T-helper 2 cell (primary cell): ENCODE measurements around the gene RALGAPA2.

Experiments
- DNase-seq, 5 experiments: peaks; one replicate each; pipeline versions ENCODE4 v3.0.0 to v3.0.0-alpha.2; 2012 to 2022
- total RNA-seq, 2 donors: gene quantifications; one replicate each; lab custom pipeline; 2026; lab: John Stamatoyannopoulos, UW

RALGAPA2 gene
- total RNA-seq, result 45.5 to 64.0 reads per million in 2 donors

DNA sequence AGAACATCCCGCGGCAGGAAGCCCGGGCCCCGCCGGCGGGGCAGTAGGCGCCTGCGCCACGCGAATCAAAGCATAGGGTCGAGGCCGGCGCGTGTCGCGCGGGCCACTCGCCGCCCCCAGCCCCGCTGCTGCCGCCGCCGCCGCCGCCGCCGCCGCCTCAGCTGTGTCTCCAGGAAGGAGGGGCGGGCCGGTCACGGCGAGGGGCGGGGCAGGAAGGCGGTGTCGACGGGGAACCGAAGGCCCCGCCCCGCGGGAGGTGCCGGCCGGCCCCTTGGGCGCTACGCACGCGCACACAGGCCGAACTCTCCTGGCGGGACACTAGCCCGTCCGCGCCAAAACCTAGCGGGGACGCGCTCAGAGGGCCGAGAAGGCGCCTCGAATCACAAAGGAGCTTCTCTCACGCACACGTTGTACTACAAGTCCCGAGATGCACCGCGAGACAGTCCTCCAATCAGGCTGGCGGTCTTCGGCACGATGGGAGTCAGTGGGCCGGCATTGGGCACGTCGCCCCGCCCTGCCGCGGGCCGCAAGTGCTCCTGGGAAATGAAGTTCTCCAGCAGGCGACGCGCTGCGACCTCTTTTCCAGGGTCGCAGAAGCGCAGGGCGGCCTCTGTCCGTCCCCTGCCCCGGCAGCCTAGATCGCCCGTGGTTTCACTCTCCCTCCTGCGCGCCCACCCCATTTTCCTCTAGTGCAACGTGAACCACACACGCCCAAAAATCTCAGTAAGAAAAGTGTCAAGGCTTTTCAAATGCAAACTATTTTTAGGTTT is at the start of gene RALGAPA2:
Gene RALGAPA2 (minus strand): TSS at position 171 of the 770 bp plus-strand sequence. CDS start 164 bp downstream, at position 7.
- peak; percentile 90 to 98 (median 91) for DNase-seq

DNA sequence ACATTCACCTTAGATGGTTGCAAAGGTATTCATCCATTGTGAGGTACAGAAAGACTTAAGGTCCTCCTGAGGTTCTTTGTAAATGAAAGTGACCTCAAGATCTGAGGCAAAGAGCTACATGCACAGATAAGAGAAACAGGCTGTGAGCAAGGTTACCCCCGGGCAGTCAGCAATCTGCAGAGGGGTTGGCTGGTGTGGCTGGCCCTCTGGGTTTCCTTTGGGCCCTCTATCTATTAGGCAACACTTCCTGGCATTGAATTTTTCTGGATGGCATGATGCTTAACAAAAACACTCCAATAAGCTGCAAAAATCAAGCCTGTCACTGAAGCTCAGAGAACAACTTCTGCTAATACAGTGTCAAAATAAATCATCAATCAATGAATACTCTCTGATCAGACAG is 48.9 kb upstream of the RALGAPA2 start:
- DNase-seq, result no peak

DNA sequence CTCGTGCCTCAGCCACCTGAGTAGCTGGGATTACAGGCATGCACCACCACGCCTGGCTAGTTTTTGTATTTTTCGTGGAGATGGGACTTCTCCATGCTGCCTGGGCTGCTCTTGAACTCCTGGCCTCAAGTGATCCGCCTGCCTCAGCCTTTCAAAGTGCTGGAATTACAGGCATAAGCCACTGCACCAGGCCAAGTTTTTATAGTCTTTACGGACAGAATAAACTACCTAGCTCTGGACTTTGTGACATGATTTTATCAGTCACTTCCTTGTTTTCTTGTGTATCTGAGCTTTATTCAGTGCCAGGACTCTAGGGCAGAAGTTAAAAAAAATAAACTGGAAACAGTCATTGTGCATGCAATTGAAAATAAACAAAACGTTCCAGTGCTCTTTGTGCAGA is 46.7 kb upstream of the RALGAPA2 start:
- DNase-seq, result no peak

DNA sequence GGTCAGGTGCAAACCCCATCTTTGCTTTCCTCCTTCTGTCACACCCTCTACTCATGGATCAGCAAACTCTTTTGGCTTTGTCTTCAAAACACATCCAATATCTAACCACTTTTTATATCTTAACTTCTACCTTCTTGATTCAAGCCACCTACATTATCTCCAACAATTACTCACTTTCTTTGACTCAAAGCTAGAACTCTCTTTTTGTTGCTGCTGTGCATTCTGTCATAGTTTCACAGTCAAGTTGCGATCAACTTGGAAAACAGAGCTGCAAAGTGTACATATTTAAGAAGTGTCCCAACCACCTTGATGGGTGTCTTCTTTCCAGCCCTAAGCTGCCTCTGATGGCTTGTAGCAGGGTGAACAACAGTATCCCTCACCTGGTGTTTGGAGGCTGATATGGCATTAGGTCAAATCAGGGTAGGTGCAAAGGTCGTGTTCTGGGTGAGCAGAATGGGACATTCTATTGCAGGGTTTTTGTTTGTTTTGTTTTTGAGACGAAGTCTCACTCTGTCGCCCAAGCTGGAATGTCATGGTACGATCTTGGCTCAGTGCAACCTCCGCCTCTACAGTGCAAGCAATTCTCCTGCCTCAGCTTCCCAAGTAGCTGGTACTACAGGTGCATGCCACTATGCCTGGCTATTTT is 43.4 kb upstream of the RALGAPA2 start:
- DNase-seq, result no peak

DNA sequence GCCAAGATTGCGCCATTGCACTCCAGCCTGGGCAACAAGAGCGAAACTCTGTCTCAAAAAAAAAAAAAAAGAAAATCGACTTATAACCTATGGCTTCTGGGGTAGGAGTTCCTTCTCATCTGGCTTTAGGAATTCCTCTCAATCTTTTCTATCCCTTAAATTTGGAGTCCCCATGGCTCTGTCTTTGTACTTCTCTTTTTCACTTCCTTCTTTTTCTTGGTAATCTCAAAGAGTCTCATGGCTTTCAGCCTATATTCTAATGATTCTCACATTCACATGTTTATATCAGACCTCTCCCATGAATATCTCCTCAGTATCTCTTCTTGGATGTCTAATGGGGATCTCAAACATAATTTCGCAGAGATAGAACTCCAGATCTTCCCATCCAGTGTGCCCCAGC is 42.8 kb upstream of the RALGAPA2 start:
- DNase-seq, result no peak

DNA sequence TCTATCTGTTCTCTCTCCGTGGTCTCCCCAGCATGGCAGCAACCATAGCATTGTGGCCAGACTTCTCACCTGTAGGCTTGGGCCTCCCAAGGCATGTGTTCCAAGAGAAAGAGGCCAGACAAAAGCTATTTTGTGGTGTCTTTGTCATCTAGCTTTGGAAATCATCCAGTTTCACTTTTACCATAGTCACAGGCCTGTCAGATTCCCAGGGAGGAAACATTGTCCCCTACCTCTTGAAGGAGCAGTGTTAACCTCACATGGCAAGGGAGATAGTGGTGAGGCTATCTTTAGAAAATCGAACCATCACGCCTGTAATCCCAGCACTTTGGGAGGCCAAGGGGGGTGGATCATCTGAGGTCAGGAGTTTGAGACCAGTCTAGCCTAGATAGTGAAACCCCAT is 42.3 kb upstream of the RALGAPA2 start:
- DNase-seq, result no peak

DNA sequence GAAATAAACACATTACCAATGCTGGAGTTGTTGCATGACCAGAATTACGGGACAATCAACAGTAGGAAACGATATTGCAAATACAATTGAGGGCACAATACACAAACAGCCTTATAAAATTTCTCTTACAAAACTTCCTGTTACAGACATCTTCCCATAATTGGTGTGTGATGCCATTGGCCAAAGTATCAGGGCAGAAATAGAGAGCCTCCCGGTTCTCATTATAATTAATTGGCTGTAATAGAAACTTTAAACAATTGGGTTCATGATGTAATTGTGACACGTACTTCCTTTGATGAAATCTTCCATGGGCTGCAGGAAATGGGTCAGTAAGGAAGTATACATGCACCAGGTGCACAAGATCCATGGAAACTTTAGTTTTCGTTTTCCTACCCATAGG is 40.3 kb upstream of the RALGAPA2 start:
- no peak for DNase-seq

DNA sequence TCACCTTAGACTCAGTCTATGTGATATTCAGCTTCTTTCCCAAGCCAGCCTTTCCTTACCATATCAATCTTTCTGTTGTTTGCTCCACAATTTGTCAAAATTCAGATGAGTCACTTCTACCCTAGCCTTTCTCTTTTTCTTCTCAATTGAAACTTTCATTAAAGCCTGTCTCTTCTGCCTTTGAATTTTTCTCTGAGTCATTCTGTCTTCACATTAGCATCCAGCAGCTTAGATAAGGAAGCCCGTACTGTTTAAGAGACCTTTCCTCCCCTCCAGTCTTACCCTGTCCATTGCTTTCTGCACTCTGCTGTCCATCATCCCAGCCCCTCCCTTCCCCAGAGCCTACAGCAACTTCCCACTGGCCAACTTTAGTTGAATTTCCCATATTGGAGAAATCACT is 34.9 kb upstream of the RALGAPA2 start:
- no peak for DNase-seq

DNA sequence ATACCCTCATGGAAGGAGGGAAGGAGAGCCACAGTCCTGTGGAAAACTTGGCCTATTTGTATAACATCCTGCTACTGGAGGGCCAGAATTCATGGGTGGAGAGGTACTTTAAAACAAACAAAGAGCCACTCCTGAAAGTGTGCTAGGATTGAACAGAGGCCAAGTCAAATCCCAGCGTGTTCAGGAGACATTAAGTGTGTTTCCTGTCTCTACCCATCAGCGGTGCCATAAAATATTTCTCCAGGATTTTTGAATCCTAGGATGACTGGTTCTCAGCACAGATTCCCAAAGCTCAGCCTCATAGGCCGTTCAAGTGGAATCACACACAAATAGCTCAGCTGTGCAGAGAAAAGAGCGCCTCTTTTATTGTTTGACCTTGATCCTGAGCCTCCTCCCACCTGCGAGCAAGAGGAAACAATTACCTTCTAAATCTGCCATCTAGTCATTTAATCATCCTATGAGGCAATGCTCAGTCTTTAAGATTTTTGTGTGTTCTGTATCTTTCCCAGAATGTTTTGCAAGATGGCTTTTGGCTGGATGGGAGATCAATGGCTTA is 31.8 kb upstream of the RALGAPA2 start:
- no peak for DNase-seq

DNA sequence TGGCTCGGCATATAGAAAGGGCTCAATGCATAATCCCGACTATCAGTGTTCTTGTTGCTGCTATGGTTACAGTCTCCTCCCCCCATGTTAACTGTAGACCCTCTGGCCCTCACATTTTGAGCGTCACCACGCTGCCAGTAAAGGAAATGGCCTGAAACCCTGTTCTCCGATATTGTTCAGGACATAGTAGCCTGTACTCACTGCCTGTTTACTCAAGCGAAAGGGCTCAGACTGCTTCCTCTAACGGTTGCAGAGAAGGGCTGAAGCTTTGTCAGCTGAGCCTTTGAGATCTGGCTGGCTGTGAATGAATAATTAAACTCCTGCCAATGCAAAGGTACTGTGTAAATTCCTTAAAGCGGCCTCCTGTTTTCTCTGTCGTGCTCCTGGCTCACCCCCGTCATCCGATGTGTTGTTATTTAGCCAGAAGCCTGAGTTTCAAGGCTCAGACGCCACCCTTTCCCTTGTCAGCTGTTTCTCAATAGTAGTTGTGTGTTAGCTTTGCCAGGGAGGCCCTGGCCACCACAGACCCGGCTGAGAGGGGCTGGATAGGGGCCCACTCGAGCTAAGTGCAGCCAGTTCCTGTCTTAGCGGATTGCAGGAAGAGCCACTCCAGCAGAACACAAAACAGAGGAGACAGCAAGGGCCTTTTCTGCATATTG is 31.2 kb upstream of the RALGAPA2 start:
- no peak for DNase-seq

DNA sequence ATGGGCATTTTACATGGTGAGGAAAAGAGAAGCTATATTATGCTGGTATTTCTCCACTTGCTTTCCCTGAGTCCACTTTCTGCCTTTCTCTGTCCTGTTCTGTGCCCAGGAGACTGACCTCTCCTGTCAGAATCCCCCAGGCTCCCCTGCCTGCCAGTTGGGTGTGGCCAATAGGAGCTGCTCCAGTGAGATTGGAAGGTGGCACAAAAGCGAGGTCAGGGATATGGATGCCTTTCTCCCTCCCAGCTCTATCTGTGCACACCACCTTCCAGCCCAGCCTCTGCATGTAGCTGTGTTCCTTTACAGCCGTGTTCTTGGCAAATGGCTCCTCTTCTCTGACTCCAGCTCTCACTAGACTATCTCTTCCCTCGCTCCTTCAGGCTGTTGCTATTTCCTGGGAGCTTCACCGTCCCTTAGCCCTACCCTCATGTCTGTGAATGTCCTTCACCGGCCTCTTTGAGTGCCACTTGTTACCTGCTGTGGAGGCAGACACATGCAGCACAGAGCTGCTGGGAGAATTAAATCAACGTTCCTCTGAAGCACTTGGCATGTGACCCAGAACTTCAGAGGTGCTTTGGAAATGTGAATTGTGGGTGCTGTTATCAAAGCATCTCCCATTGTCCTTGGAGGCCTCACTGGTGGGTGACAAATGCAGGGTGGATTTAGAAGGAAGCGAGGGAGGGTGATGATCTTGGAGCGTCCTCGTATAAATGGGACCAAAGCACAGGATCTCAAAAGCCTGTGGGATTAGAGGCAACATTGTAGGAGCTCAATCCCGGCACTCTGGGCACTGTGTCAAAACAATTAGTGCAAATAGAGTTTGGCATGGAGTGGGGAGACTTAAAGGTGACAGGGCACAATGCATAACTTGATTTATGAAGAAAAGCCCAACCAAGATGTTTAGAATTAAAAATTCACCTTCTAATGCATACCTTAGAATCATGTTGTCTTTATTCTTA is 28.9 kb upstream of the RALGAPA2 start:
- no peak for DNase-seq

DNA sequence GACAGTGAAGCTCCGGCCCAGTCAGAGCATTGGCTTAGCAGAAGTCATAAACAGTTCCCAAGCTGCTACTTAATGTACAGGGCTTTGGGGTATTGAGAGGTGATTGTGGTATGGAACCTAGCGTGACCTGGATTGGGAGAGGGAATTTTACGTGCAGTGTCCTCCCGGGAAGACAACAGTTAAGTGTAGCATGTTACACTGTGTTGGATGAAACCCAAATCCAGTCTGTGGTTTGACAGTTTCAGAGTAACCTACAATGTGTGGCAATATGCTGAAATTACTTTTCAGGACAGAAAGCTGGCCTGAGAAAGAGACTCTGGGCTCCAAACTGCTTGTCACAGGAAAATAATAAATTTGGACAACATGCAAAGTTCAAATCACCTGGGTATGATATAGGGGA is 28.1 kb upstream of the RALGAPA2 start:
- DNase-seq, result no peak

DNA sequence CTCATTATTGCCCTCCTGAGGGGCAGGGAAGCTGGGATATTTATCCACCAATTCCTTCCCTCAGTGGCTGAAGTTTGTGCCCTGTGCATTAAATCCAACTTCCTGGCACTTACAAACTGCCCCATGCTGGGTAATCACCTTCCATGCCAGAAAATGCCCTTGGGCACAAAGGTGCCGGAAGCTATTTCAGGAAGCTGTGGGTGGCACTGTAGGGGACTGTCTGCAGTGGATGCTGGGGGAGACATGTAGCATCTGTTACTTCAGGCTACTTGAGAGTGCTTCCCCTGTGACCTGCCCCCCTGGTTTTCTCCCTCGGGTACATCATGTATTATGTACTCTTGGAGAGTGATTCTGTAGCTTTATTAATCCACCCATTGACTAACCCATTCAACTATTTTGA is 24.7 kb upstream of the RALGAPA2 start:
- no peak for DNase-seq

DNA sequence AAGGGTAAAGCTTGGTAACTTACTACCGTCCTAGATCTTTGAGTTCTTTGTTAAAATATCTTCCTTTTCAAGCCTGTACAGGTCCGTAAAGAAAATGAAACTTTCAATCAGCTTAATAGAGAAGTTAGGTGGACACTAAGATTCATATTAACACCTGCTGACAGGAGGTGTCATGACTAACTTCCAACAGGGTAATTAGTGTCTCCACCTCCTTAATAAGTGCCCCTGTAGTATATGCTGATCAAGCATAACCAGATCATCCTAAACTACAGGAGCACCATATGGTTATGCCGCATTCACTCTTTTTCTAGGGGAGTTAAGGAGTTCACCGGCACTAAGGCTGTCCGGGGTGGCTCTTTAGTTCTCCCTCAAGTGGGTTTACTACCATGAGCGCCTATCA is 23.9 kb upstream of the RALGAPA2 start:
- DNase-seq, result no peak

DNA sequence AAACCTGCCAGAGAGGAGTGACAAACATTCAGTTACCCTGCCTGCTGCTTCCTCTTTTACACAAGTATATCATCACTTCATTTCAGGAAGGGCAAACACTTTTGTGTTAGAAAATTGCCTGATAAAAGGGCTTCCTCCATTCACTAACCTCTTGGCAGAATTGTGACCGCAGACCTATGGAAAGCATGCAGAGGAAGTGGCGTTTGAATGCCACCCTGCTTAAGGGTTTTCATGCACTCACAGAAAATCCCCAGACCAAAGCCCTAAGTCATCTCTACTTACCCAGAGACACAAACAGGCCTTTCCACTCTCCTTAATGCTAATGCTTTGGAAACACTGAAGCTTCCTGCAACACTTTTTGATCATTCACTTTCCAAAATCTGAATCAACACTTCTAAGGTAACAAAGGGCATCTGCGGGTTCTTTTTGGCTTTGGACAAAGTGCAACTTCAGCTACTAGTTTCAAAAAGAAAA is 22.1 kb upstream of the RALGAPA2 start:
- DNase-seq, result peak in 1 of 5 experiments; percentile 42

DNA sequence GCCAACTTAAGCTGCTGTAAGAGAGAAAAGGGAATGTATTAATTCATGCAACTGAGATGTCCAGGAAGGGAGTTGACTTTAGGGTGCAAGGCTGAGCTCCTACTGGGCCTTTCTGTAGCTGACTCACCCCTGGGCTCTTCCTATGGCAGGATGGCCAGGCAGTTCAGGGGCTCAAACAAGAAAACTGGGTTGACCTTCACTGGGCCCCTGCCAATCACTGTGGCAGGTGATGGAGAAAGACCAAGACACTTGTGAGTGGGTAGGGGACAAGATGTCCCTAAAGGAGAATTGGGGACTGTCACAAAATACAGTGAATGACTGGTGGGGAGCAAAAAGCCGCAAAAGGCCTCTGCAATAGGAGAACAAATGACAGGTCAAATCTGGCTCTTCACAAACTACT is 21.5 kb upstream of the RALGAPA2 start:
- no peak for DNase-seq

DNA sequence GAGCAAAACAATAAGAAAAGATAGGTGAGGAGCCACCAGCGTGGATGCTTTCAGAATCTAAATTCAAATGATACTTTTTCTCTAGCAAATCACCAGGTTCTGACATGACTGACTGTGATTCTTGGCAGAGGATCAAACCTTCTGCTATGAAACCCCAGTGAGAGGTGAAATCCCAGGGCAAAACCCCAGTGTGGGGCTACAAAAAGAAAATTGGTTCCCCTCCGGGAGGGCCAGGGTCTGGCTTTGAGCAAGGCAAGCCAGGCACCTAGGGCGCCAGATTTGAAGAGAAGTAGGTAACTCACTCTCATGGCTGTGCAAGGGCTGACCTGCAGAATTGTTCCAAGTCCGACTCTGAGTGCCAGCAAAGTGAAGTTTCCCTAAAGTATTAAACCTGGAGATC is 20.2 kb upstream of the RALGAPA2 start:
- no peak for DNase-seq

DNA sequence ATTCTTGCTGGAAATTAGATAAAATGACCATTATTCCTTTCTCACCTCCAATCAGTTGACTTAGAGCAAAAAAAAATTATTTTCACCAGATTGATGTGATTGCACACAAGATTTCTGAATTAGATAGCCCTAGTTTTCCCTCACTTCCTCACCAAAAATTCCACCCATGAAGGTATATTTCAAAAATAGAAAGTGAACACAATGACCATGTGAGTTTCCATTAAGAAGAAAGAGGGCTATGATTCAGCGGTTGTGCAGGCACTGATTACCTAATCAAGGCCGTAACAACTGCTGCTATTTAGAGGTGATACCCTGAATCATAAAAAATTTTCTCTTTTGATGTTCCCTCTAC is 19.5 kb upstream of the RALGAPA2 start:
- DNase-seq, result no peak

DNA sequence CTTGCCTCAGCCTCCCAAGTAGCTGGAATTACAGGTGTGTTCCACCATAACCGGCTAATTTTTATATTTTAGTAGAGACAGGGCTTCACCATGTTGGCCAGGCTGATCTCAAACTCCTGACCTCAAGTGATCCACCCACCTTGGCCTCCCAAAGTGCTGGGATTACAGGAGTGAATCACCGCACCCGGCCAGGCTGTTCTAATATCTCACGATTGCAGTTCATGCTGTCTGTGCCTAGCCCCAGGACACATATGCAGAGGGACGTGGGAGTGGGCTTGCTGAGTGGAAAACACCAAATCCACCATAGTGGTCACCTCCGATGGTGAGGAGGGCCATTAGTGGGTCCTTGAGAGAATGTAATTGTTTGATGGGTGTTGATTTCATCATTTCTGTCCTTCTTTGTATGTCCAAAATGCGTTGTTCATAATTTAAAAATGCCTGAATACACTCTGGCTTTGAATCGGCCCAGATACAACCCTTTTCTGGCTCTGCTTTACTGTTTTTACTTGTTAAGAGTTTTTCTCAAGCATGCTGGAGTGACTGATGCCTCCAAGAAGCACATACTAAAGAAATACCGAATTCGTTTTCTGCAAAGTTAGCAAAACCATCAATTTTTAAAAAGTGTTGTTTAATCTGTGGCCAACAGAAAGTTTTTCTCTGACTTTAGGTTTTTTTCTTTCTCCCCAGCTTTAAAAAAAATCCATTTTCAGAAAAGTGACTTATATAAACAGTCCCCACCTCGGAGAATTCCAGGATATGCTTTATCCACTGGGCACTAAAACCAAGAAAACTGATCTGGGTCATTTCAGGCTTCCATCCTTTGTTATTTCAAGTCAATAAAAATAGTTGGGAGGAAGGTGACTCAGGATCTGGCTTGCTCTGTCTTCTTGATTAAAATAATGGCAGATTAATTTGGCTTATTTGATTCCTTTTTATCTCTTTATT is 18.8 kb upstream of the RALGAPA2 start:
- DNase-seq, result no peak

DNA sequence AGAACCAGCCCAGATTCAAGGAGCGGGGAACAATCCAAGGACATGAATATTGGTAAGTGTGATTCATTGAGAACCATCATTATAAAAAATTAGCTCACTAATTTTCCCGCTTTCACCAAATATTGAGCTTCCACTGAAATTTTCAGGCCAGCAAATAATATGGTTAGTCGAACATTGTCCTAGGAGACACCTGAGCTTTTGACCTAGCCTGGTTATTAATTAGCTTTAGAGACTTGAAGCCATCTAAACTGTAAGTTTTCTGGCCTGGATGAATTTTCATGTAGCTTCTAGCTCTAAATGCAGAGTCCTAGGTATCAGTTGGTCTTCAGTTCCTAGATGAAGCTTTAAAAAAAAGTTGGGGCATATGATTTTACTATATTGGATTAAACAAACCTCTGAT is 17.1 kb upstream of the RALGAPA2 start:
- DNase-seq, result no peak

DNA sequence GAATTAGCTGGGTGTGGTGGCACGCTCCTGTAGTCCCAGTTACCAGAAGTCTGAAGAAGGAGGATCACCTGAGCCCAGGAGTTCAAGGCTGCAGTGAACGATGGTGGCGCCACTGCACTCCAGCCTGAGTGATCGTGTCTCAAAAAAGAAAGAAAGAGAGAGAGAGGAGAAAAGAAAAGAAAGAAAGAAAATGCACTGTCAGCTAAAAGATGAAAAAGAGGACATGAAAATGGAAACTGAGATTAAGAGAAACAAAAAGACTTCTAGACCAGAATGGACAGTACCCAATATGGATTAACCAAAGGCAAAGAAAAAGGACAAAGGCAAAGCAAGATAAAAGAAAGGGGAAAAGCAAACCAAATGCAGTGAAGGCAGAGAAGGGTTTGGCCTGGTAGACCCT is 9.0 kb upstream of the RALGAPA2 start:
- DNase-seq, result no peak
